ENCODE results near the gene CCDC102B.
A peak's percentile ranks its signal among the peaks of the same experiment; 100 is the strongest.

Gene CCDC102B

DNA sequence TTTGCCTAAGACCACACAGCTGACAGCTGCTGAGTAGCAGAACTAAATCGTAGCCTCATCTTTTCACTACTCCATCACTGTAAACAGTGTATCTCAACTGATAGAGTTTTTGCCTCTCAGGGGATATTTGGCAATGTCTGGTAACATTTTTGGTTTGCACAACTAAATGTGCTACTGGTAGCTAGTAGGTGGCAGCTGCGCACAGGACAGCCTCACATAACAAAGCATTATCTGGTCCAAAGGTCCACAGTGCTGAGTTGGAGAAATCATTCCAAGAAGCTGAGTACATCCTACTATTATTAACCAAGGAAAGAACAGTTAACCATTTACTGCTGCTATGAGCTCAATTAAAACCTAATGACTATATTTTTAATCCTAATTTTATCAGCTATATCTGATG is 6.1 kb upstream of the CCDC102B start:
- in situ Hi-C loops (cut with HindIII; ENCODE audit: low pct_unique_long_range_greater_than_20kb, low sequenced_read_pairs), result no loop called here
- no peak for TF ChIP-seq JUND (IDR thresholded peaks at IDR 0.05; ENCODE audit: low read depth)
- DNase-seq (ENCODE audit: low read depth in 1 of 2, low spot score in 1 of 2), result no peak

DNA sequence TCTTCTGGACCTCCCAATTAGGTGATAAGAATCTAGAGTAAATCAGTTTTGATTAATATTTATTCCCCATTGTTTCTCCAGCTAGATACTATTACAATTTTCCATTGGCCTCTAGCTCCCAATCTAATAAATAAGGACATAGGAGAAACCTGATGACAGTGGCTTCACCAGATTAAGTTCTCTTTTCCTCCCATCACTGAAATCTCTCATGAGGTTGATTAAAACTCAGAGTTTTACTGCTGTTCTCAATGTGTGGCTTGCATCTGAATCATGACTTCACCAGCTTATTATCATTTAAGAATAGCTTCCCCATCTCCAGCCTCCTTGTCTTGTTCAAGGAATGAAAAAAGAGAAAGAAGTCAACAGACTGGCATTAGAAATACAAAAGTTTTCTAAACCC is 3.9 kb upstream of the CCDC102B start:
- in situ Hi-C loops (cut with HindIII; ENCODE audit: low pct_unique_long_range_greater_than_20kb, low sequenced_read_pairs), result no loop called here
- no peak for TF ChIP-seq JUND (IDR thresholded peaks at IDR 0.05; ENCODE audit: low read depth)
- DNase-seq (ENCODE audit: low read depth in 1 of 2, low spot score in 1 of 2), result no peak

DNA sequence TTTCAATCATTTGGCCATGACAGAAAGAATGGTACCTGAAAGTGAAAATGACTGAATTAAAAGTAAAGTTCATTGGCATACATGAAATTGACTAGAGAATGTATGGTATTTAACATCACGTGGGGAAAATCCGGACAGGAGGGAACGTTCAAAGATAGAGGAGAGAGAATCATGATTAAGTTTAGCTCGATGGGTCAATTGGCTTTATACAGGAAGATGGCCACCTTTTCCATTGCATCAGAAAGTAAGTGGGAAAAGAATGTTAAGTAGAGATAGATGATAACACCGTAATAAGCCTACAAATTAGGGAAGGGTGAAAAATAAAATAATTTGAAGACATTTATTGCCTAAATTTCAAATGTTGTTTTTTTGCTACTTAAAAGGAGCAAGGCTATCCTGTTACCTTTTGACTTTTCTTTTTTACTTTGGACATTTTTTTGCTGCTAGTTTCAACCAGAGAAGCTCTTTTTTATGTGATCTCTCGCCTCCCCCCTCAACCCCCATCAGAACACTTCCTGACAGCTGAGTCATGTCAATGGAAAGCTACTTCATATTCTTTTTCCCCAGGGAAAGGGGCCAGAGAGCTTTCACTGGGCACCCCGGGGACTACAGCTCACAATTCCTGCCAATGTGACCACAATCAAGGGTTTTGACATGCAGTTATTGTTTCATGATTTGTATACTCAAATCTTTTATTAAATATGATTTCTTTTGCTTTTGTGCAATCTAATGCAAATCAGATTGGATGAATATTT is 767 bp upstream of the CCDC102B start:
- no peak for TF ChIP-seq JUND (IDR thresholded peaks at IDR 0.05; ENCODE audit: low read depth)
- in situ Hi-C loops (cut with HindIII; ENCODE audit: low pct_unique_long_range_greater_than_20kb, low sequenced_read_pairs), result no loop called here
- DNase-seq (ENCODE audit: low read depth in 1 of 2, low spot score in 1 of 2), result no peak

DNA sequence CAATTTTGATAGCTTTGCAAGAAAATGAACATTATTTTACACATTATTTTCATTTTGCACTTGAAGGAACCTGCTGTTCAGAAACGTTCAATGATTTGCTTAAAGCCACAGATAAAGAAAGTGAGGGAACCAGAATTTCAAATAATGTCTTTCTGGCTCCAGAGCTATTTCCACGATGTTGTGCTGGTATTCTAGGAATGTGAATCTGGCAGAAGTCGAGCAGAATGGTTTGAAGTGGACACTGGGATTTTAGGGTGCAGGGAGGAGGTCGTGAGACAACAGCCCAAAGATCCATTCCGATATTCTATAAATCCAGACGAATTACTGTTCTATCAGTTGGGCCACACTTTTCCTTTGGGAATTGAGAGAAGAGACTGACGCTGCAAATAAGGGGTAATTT is 2.2 kb downstream of the CCDC102B start:
- no peak for TF ChIP-seq JUND (IDR thresholded peaks at IDR 0.05; ENCODE audit: low read depth)
- DNase-seq (ENCODE audit: low read depth in 1 of 2, low spot score in 1 of 2), result no peak
- in situ Hi-C loops (cut with HindIII; ENCODE audit: low pct_unique_long_range_greater_than_20kb, low sequenced_read_pairs), result no loop called here

DNA sequence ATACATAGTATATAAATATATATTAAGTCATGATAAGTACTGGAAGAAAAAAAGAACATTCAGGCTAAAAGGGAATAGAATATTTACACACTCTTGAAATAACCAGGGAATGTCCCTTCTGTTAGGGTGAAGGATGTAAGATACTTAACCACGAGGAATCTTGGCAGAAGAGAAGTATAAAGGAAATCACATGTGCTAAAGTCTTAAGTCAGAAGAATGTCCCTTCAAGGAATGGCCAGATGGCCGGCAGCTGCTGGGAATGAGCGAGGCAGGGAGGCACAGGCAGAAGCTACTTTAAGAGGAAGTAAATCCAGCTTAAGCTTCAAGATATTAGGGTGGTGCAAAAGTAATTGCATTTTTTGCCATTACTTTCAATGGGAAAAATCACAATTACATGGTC is 5.5 kb downstream of the CCDC102B start:
- in situ Hi-C loops (cut with HindIII; ENCODE audit: low pct_unique_long_range_greater_than_20kb, low sequenced_read_pairs), result no loop called here
- DNase-seq (ENCODE audit: low read depth in 1 of 2, low spot score in 1 of 2), result no peak
- TF ChIP-seq JUND (IDR thresholded peaks at IDR 0.05; ENCODE audit: low read depth), result no peak

GRCh38 chr18:68817584-68817983 is 19.7 kb downstream of the CCDC102B start:
- in situ Hi-C loops (cut with HindIII; ENCODE audit: low pct_unique_long_range_greater_than_20kb, low sequenced_read_pairs), result no loop called here
- DNase-seq (ENCODE audit: low read depth in 1 of 2, low spot score in 1 of 2), result no peak
- TF ChIP-seq JUND (IDR thresholded peaks at IDR 0.05; ENCODE audit: low read depth), result no peak

- DNase-seq (ENCODE audit: low read depth in 1 of 2, low spot score in 1 of 2), result no peak
- in situ Hi-C loops (cut with HindIII; ENCODE audit: low pct_unique_long_range_greater_than_20kb, low sequenced_read_pairs), result no loop called here
- no peak for TF ChIP-seq JUND (IDR thresholded peaks at IDR 0.05; ENCODE audit: low read depth)
These were observed 20.7 kb downstream of the CCDC102B start for GRCh38 chr18:68818584-68818983.

GRCh38 chr18:68822926-68823325 is 25.0 kb downstream of the CCDC102B start:
- in situ Hi-C loops (cut with HindIII; ENCODE audit: low pct_unique_long_range_greater_than_20kb, low sequenced_read_pairs), result no loop called here
- TF ChIP-seq JUND (IDR thresholded peaks at IDR 0.05; ENCODE audit: low read depth), result no peak

DNA sequence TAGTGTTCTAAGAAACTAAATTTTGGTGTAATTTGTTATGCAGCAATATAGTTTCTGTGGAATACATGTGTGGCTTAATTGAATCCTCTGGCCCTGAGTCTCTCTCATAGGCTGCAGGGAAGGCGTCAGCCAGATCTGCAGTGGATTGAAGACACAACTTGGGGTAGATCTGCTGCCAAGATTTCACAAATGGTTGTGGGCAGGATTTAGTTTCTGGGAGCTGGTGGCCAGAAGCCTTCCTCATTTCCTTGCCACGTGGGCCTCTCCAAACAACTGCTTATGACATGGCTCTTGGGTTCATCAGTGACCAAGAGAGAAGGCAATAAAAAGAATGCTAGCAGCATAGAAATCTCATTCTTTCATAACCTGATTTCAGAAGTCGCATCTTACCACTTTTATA is 28.2 kb downstream of the CCDC102B start:
- in situ Hi-C loops (cut with HindIII; ENCODE audit: low pct_unique_long_range_greater_than_20kb, low sequenced_read_pairs), result no loop called here
- DNase-seq (ENCODE audit: low read depth in 1 of 2, low spot score in 1 of 2), result no peak
- no peak for TF ChIP-seq JUND (IDR thresholded peaks at IDR 0.05; ENCODE audit: low read depth)

More at GRCh38 chr18:68822926-68823325, 25.0 kb downstream of the CCDC102B start:
- no peak for DNase-seq (ENCODE audit: low read depth in 1 of 2, low spot score in 1 of 2)

GRCh38 chr18:68830256-68831045 is 32.6 kb downstream of the CCDC102B start:
- no peak for TF ChIP-seq JUND (IDR thresholded peaks at IDR 0.05; ENCODE audit: low read depth)
- DNase-seq (ENCODE audit: low read depth in 1 of 2, low spot score in 1 of 2), result no peak
- in situ Hi-C loops (cut with HindIII; ENCODE audit: low pct_unique_long_range_greater_than_20kb, low sequenced_read_pairs), result no loop called here

GRCh38 chr18:68833756-68834155 is 35.9 kb downstream of the CCDC102B start:
- DNase-seq (ENCODE audit: low read depth in 1 of 2, low spot score in 1 of 2), result peak in 1 of 2 experiments; percentile 7
- TF ChIP-seq JUND (IDR thresholded peaks at IDR 0.05; ENCODE audit: low read depth), result no peak

GRCh38 chr18:68837665-68838451 is 40.0 kb downstream of the CCDC102B start:
- in situ Hi-C loops (cut with HindIII; ENCODE audit: low pct_unique_long_range_greater_than_20kb, low sequenced_read_pairs), result no loop called here
- DNase-seq (ENCODE audit: low read depth in 1 of 2, low spot score in 1 of 2), result no peak
- TF ChIP-seq JUND (IDR thresholded peaks at IDR 0.05; ENCODE audit: low read depth), result no peak

More at GRCh38 chr18:68833756-68834155, 35.9 kb downstream of the CCDC102B start:
- in situ Hi-C loops (cut with HindIII; ENCODE audit: low pct_unique_long_range_greater_than_20kb, low sequenced_read_pairs), result no loop called here

Data from T47D (cell line).